Measurements from ENCODE around the gene MFSD2A. TPM values are rescaled to one million over a fixed set of nuclear protein-coding genes. Genes with fewer than 3 reads are reported as not detected.
A peak's percentile ranks its signal among the peaks of the same experiment; 100 is the strongest.

MFSD2A gene
- total RNA-seq, 4 donors from 2014 or later = 20.4 to 49.1 (median 30.8) TPM

GRCh38 chr1:39933956-39934941 lies 20.7 kb upstream of the MFSD2A start:
- Histone ChIP-seq H3K4me3 (no peak overlapping the region), H3K36me3 (no peaks in the 10 kb centered on the region), H3K27ac (peak overlapping the region; percentile 70 to 88 (median 72)), H3K4me1 (peaks cover 8 to 34% (median 21%) of the 10 kb centered on the region in 3 donors), H3K27me3 (peaks cover 0 to 5% (median 0%) of the 10 kb centered on the region in 4 donors), H3K9me3 (no peaks in the 10 kb centered on the region)
- WGBS, 2 donors = 21 to 31% methylated on average over 9 to 12 of the region's 12 CpGs
- TF ChIP-seq, protein P1, sequence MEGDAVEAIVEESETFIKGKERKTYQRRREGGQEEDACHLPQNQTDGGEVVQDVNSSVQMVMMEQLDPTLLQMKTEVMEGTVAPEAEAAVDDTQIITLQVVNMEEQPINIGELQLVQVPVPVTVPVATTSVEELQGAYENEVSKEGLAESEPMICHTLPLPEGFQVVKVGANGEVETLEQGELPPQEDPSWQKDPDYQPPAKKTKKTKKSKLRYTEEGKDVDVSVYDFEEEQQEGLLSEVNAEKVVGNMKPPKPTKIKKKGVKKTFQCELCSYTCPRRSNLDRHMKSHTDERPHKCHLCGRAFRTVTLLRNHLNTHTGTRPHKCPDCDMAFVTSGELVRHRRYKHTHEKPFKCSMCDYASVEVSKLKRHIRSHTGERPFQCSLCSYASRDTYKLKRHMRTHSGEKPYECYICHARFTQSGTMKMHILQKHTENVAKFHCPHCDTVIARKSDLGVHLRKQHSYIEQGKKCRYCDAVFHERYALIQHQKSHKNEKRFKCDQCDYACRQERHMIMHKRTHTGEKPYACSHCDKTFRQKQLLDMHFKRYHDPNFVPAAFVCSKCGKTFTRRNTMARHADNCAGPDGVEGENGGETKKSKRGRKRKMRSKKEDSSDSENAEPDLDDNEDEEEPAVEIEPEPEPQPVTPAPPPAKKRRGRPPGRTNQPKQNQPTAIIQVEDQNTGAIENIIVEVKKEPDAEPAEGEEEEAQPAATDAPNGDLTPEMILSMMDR (IDR thresholded peaks at IDR 0.05) = no peak
- no peak for TF ChIP-seq POLR2A (IDR thresholded peaks at IDR 0.05)
- DNase-seq = peak; percentile 27
- intact Hi-C loops (cut with DNase I) = no loop called here

DNA sequence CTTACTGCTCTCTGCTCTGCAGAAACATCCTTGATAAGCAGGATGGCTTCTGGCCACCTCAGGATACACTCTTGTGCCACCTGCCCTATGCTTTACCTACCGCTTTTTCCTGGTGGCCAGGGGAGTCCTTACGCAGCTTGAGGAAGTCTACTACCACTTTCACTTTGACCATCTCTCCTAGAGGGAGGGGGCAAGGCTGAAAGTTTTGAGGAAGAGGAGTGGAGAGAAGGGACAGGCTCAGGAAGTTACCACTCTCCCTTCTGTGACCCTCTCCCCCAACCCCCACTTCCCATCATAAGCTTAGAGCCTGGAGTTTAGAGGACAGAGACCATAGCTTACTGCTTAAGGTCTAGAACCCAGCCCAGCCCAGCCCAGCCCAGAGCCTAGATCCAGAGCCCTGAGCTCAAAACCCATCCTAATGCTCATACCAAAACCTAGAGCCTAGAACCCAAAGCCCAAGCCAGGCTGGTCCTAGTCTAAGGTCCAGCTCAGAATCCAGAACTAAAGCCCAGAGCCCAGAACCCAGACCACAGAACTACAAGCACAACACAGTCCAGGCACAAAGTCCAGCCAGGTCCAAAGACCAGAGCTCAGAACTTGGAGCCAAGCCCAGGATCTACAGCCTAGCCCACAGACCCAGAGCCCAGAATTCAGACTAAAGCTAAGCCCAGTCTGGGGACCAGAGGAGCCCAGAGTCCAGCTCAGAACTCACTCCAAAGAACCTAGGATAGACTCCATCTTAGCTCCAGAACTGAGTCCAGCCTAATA lies 18.0 kb upstream of the MFSD2A start:
- peak overlapping the region in 1 of 4 donors; percentile 25 for H3K27ac ChIP-seq

DNA sequence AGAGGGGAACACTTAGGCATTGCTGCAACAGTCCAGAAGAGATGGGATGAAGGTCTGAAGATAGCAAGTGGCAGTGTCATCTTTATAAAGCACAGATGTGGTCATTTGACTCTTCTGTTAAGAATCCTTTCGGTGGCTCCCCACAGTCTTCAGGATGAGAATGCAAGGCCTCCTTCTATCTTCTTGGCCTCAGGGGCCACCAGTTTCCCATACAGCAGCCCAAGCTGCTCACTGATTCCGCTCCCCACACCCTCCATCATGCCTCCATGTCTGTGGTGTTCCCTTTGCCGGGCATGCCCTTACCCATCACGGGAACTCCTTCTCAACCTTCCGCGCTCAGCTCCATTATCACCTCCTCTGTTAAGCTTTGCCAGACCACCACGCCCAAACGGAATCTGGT lies 16.1 kb upstream of the MFSD2A start:
- peaks cover 0 to 26% (median 0%) of the 10 kb centered on the region in 4 donors for H3K27me3 ChIP-seq
- H3K4me3 ChIP-seq = no peak overlapping the region
- no peak for DNase-seq
- peaks cover 18 to 69% (median 31%) of the 10 kb centered on the region in 3 donors for H3K4me1 ChIP-seq
- no peak for TF ChIP-seq POLR2A (IDR thresholded peaks at IDR 0.05)
- TF ChIP-seq, protein P1 (IDR thresholded peaks at IDR 0.05) = no peak
- no peaks in the 10 kb centered on the region for H3K9me3 ChIP-seq
- intact Hi-C loops (cut with DNase I) = no loop called here
- peak overlapping the region in 1 of 4 donors; percentile 9 for H3K27ac ChIP-seq
- H3K36me3 ChIP-seq = no peaks in the 10 kb centered on the region
- WGBS, 2 donors = 50 to 52% methylated on average over 8 of the region's 8 CpGs

More for the DNA sequence above, 18.0 kb upstream of the MFSD2A start:
- no peak for DNase-seq
- WGBS, 2 donors = 79% methylated on average over 2 of the region's 2 CpGs; no CpG with 5 or more reads in 1 of the 2 donors
- Histone ChIP-seq H3K4me1 (peaks cover 18 to 60% (median 33%) of the 10 kb centered on the region in 3 donors), H3K4me3 (no peak overlapping the region), H3K36me3 (no peaks in the 10 kb centered on the region), H3K27me3 (peaks cover 0 to 18% (median 0%) of the 10 kb centered on the region in 4 donors), H3K9me3 (no peaks in the 10 kb centered on the region)
- intact Hi-C loops (cut with DNase I) = no loop called here
- TF ChIP-seq POLR2A (IDR thresholded peaks at IDR 0.05) = no peak
- TF ChIP-seq, protein P1 (IDR thresholded peaks at IDR 0.05) = no peak

DNA sequence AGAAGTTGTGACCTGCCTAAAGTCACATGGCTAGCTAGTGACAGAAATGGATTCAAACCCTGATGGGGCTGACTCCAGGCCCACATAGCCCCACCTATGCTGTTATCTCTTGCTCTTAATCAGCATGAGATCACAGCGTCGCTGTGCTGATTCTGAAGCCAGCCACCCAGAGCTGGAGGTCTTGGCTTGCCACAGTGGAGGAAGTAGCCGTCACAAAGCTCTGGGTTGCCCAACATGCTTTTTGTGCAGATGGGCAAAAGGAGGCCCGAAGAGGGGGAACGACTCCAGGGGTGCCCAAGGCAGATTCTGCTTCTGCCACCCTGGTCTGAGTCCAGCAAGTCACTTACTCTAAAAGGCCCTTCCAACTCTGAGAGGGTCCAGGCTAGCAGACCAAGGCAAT lies 14.7 kb upstream of the MFSD2A start:
- H3K4me3 ChIP-seq = no peak overlapping the region
- peaks cover 0 to 30% (median 0%) of the 10 kb centered on the region in 4 donors for H3K27me3 ChIP-seq
- H3K4me1 ChIP-seq = peaks cover 10 to 67% (median 24%) of the 10 kb centered on the region in 3 donors
- H3K27ac ChIP-seq = peak overlapping the region in 3 of 4 donors; percentile 4 to 52 (median 49)
- DNase-seq = no peak
- no peaks in the 10 kb centered on the region for H3K36me3 ChIP-seq
- no peaks in the 10 kb centered on the region for H3K9me3 ChIP-seq
- intact Hi-C loops (cut with DNase I) = no loop called here
- no peak for TF ChIP-seq POLR2A (IDR thresholded peaks at IDR 0.05)
- TF ChIP-seq, protein P1 (IDR thresholded peaks at IDR 0.05) = no peak
- 20% methylated on average over 4 of the region's 5 CpGs; no CpG with 5 or more reads in 1 of the 2 donors for WGBS, 2 donors
